Measurements from ENCODE around the gene MPP2.

MPP2 gene

DNA sequence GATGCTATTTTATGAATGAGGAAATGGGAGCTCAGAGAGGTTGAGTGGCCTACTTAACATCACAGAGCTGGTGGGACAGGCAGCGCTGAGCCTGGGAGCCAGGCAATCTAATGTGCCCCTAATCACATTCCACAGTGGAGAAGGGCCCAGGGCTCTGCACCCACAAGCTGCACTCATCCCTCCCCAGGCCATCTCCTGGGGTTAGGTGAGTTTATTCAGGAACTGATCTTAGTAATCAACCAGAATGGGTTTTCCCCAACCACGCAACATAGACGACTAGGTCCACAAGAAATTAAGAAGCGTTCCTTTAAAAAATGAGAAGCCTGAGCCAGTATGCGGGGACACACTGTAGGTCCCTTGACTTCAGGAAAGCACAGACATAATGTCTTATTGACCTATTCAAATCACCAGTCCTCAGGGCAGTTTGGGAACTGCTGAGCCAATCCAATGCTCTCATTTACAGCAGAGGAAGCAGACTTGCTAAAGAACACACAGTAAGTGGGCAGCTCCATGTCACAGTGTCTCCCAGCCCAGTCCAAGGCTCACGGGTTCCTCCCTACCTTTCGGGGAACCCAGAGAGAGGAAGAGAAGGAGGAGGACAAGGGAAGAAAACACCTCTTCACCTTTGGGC lies 76.7 kb downstream of the MPP2 start:
- TF ChIP-seq, protein P1, sequence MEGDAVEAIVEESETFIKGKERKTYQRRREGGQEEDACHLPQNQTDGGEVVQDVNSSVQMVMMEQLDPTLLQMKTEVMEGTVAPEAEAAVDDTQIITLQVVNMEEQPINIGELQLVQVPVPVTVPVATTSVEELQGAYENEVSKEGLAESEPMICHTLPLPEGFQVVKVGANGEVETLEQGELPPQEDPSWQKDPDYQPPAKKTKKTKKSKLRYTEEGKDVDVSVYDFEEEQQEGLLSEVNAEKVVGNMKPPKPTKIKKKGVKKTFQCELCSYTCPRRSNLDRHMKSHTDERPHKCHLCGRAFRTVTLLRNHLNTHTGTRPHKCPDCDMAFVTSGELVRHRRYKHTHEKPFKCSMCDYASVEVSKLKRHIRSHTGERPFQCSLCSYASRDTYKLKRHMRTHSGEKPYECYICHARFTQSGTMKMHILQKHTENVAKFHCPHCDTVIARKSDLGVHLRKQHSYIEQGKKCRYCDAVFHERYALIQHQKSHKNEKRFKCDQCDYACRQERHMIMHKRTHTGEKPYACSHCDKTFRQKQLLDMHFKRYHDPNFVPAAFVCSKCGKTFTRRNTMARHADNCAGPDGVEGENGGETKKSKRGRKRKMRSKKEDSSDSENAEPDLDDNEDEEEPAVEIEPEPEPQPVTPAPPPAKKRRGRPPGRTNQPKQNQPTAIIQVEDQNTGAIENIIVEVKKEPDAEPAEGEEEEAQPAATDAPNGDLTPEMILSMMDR (IDR thresholded peaks at IDR 0.05; ENCODE audit: low read depth, low read length): no peak
- no peak for TF ChIP-seq EZH2phosphoT487 (IDR thresholded peaks at IDR 0.05; ENCODE audit: low read depth)
- no peaks in the 10 kb centered on the region for H3K9me3 ChIP-seq (ENCODE audit: insufficient read depth, low read length)
- no peaks in the 10 kb centered on the region for H4K20me1 ChIP-seq (ENCODE audit: insufficient read depth, low read length)
- H3K4me3 ChIP-seq (ENCODE audit: low read length): no peak overlapping the region
- H3K9ac ChIP-seq (ENCODE audit: low read length): no peak overlapping the region
- peaks cover 5% of the 10 kb centered on the region; the same call in 1 of the 2 replicates for H3K27me3 ChIP-seq (ENCODE audit: low read depth, low read length)
- H3K4me2 ChIP-seq (ENCODE audit: low read length): no peak overlapping the region
- H3K79me2 ChIP-seq (ENCODE audit: low read length): no peaks in the 10 kb centered on the region
- H2AFZ ChIP-seq (ENCODE audit: low read depth, low read length): no peak overlapping the region
- H3K27ac ChIP-seq (ENCODE audit: low read length): no peak overlapping the region
- H3K36me3 ChIP-seq (replicated peaks; ENCODE audit: low read depth, low read length): no peaks in the 10 kb centered on the region
- peaks cover 8% of the 10 kb centered on the region for H3K4me1 ChIP-seq (ENCODE audit: low read length)

DNA sequence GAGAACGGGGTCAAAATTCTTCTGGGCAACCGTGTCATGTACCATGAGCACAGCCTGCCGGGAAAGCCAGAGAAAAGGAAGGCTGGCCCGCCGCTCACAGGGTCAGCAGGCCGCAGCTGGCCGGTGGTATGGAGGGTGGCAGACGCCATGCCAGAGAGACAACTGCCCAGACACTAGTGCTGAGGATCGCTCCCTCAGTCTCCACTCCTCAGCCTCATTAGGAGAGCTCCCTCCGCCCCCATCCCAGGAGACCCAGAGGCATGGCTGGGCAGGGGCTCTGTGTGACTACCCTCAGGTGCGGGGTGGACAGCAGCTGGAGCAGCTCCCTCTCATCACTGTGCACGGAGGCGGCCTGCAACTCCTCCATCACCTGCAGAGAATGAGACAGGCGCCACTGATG lies 77.6 kb downstream of the MPP2 start:
- Histone ChIP-seq H4K20me1 (ENCODE audit: insufficient read depth, low read length) (no peaks in the 10 kb centered on the region), H3K79me2 (ENCODE audit: low read length) (no peaks in the 10 kb centered on the region), H3K4me2 (ENCODE audit: low read length) (no peak overlapping the region), H3K27ac (ENCODE audit: low read length) (no peak overlapping the region), H3K4me3 (ENCODE audit: low read length) (no peak overlapping the region), H3K27me3 (ENCODE audit: low read depth, low read length) (peaks cover 5% of the 10 kb centered on the region; the same call in 1 of the 2 replicates), H3K36me3 (replicated peaks; ENCODE audit: low read depth, low read length) (no peaks in the 10 kb centered on the region), H3K4me1 (ENCODE audit: low read length) (peaks cover 8% of the 10 kb centered on the region), H3K9ac (ENCODE audit: low read length) (no peak overlapping the region), H3K9me3 (ENCODE audit: insufficient read depth, low read length) (no peaks in the 10 kb centered on the region), H2AFZ (ENCODE audit: low read depth, low read length) (no peak overlapping the region)
- no peak for TF ChIP-seq EZH2phosphoT487 (IDR thresholded peaks at IDR 0.05; ENCODE audit: low read depth)
- TF ChIP-seq, protein P1 (IDR thresholded peaks at IDR 0.05; ENCODE audit: low read depth, low read length): no peak

DNA sequence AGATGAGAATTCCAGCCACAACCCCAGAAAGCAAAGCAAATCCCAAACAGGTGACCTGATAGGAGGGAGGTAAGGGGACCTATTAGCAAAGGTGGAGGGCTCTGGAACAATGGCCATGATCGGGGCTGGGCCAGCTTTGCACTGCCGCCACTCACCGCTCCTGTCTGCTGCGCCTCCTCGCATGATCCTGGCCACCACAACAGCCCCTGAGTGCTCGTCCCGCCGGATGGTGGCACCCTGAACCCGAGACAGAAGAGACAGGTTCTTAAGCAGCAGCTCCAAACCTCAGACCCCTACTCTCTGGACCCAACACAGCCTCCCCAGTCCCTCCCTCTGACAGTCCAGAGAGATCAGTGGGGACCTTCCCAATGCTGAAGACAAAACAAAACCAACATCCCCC lies 79.7 kb downstream of the MPP2 start:
- Histone ChIP-seq H3K9ac (ENCODE audit: low read length) (no peak overlapping the region), H3K4me1 (ENCODE audit: low read length) (peaks cover 8% of the 10 kb centered on the region), H3K27ac (ENCODE audit: low read length) (no peak overlapping the region), H3K27me3 (ENCODE audit: low read depth, low read length) (peaks cover 5% of the 10 kb centered on the region; the same call in 1 of the 2 replicates), H3K9me3 (ENCODE audit: insufficient read depth, low read length) (no peaks in the 10 kb centered on the region), H3K79me2 (ENCODE audit: low read length) (no peaks in the 10 kb centered on the region), H3K4me3 (ENCODE audit: low read length) (no peak overlapping the region), H3K4me2 (ENCODE audit: low read length) (no peak overlapping the region), H3K36me3 (replicated peaks; ENCODE audit: low read depth, low read length) (no peaks in the 10 kb centered on the region), H2AFZ (ENCODE audit: low read depth, low read length) (no peak overlapping the region), H4K20me1 (ENCODE audit: insufficient read depth, low read length) (no peaks in the 10 kb centered on the region)
- TF ChIP-seq, protein P1 (IDR thresholded peaks at IDR 0.05; ENCODE audit: low read depth, low read length): no peak
- no peak for TF ChIP-seq EZH2phosphoT487 (IDR thresholded peaks at IDR 0.05; ENCODE audit: low read depth)

DNA sequence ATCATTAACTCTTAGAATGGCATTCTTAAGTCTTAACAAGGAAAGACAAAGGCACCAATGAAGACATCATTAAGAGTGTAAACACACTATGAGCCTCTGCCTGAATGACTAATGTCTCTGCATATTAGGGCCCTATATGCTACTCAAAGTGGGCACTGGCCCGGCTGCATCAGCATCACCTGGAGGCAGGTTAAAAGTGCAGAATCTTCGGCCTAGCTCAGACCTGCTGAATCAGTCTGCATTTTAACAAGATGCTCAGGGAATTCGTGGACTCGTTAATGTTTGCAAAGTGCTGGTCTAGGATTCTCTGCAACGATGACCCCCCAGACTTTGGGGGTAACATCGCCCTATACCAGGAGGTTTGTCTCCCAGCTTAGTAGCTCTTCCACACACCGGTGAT lies 81.1 kb downstream of the MPP2 start:
- H3K9ac ChIP-seq (ENCODE audit: low read length): no peak overlapping the region
- H3K4me2 ChIP-seq (ENCODE audit: low read length): no peak overlapping the region
- H3K36me3 ChIP-seq (replicated peaks; ENCODE audit: low read depth, low read length): no peaks in the 10 kb centered on the region
- H2AFZ ChIP-seq (ENCODE audit: low read depth, low read length): no peak overlapping the region
- no peaks in the 10 kb centered on the region for H3K79me2 ChIP-seq (ENCODE audit: low read length)
- H3K27ac ChIP-seq (ENCODE audit: low read length): no peak overlapping the region
- H4K20me1 ChIP-seq (ENCODE audit: insufficient read depth, low read length): no peaks in the 10 kb centered on the region
- TF ChIP-seq EZH2phosphoT487 (IDR thresholded peaks at IDR 0.05; ENCODE audit: low read depth): no peak
- TF ChIP-seq, protein P1 (IDR thresholded peaks at IDR 0.05; ENCODE audit: low read depth, low read length): no peak
- no peaks in the 10 kb centered on the region for H3K9me3 ChIP-seq (ENCODE audit: insufficient read depth, low read length)
- H3K4me3 ChIP-seq (ENCODE audit: low read length): no peak overlapping the region
- H3K27me3 ChIP-seq (ENCODE audit: low read depth, low read length): peaks cover 5% of the 10 kb centered on the region; the same call in 1 of the 2 replicates
- peaks cover 8% of the 10 kb centered on the region for H3K4me1 ChIP-seq (ENCODE audit: low read length)

Data from OCI-LY3 (cell line).